ENCODE measurements around the gene PTPRD. TPM values are rescaled to one million over a fixed set of nuclear protein-coding genes. Genes with fewer than 3 reads are reported as not detected.
A peak's percentile ranks its signal among the peaks of the same experiment; 100 is the strongest.

The PTPRD gene
- total and polyA plus RNA-seq, 2 of the 4 experiments (the other 2 are of a cell fraction), result 0.07 to 0.18 TPM

- no peak overlapping the region for H3K23ac ChIP-seq (ENCODE audit: low read depth, low read length)
- ChIA-PET CTCF (no interaction called here), POLR2A (ENCODE audit: unreplicated experiment) (no interaction called here)
- H3K36me3 ChIP-seq (ENCODE audit: control insufficient read depth, insufficient read depth, low read length), result no peaks in the 10 kb centered on the region
- H2AK9ac ChIP-seq (replicated peaks; ENCODE audit: low read depth, low read length, poor library complexity), result no peak overlapping the region
- H2BK120ac ChIP-seq (ENCODE audit: low read depth, low read length), result no peak overlapping the region
- DNase-seq (no peak), ATAC-seq (ENCODE audit: low read depth) (no peak)
- TF ChIP-seq MAFK (IDR thresholded peaks at IDR 0.05; ENCODE audit: low read depth, low read length) (peak; percentile 97), RCOR1 (IDR thresholded peaks at IDR 0.05; ENCODE audit: insufficient replicate concordance, low read length) (no peak)
- no peak overlapping the region for H2BK5ac ChIP-seq (ENCODE audit: low read depth, low read length, poor library complexity, severe bottlenecking)
- H4K5ac ChIP-seq (ENCODE audit: low read depth, low read length), result no peak overlapping the region
- H2BK15ac ChIP-seq (ENCODE audit: low read depth, low read length), result no peak overlapping the region
- H3K4ac ChIP-seq (ENCODE audit: low read depth, low read length), result no peak overlapping the region
- no peaks in the 10 kb centered on the region for H3K9me1 ChIP-seq (ENCODE audit: insufficient read depth, low read length)
- H3K18ac ChIP-seq (ENCODE audit: low read depth, low read length), result no peak overlapping the region
- in situ Hi-C loops (cut with MboI; ENCODE audit: low sequenced_read_pairs), result no loop called here
- H3K4me3 ChIP-seq (ENCODE audit: insufficient read depth, low read depth, low read length), result no peak overlapping the region
- no peak overlapping the region for H2BK20ac ChIP-seq (ENCODE audit: low read depth, low read length)
- dilution Hi-C loops (cut with HindIII; ENCODE audit: low sequenced_read_pairs, unreplicated experiment), result no loop called here
- no TSS peak for BruUV-seq (replicated peaks)
- no peaks in the 10 kb centered on the region for H3K4me1 ChIP-seq (ENCODE audit: control insufficient read depth, insufficient read depth, low read length)
- no peaks in the 10 kb centered on the region for H3K79me1 ChIP-seq (ENCODE audit: low read depth in 1 of 2, low read length in 2 of 2)
- intact Hi-C loops (cut with micrococcal nuclease), result no loop called here
- no CpG with 5 or more reads among the region's 4 CpGs for WGBS, 2 experiments (ENCODE audit: extremely low coverage in 2 of 2, insufficient read length in 1 of 2)
- H3K27ac ChIP-seq (ENCODE audit: insufficient read depth, low read length), result no peak overlapping the region
- no peaks in the 10 kb centered on the region for H4K20me1 ChIP-seq (ENCODE audit: insufficient read depth, low read length)
- H3K56ac ChIP-seq (ENCODE audit: extremely low read depth, insufficient read depth, low read length), result no peak overlapping the region
- no peak overlapping the region for H4K8ac ChIP-seq (ENCODE audit: low read depth in 2 of 2, low read length in 2 of 2)
- H2AFZ ChIP-seq (replicated peaks; ENCODE audit: low read length, poor library complexity), result no peak overlapping the region
- no peaks in the 10 kb centered on the region for H3K27me3 ChIP-seq (ENCODE audit: control insufficient read depth, insufficient read depth, low read length)
- H3K4me2 ChIP-seq (ENCODE audit: low read depth, low read length), result no peak overlapping the region
- H3K9me3 ChIP-seq (ENCODE audit: control insufficient read depth, insufficient read depth, low read length), result 0 out of 2 replicates have a peak, but pooled peaks cover 3% of the 10 kb centered on the region
- no peak overlapping the region for H3K9ac ChIP-seq (ENCODE audit: low read depth, low read length)
- no peak overlapping the region for H2AK5ac ChIP-seq (ENCODE audit: low read depth, low read length)
- no peak overlapping the region for H3K14ac ChIP-seq (replicated peaks; ENCODE audit: low read depth, low read length)
- no peak overlapping the region for H4K91ac ChIP-seq (ENCODE audit: insufficient read depth, low read depth, low read length)
These were observed 1790.7 kb downstream of the PTPRD start for GRCh38 chr9:8821910-8822666.
